Natural killer cell (primary cell): ENCODE data around the gene SLC25A44. TPM values are rescaled to one million over a fixed set of nuclear protein-coding genes. Genes with fewer than 3 reads are reported as not detected.

ENCODE experiments used
- ATAC-seq, 3 donors: fragments of 150-1000 bp in 2 of 3; fragments of 200-7000 bp in 1 of 3; cut with Tn5 transposase; 1 replicate in 1 of 3; 2 replicates in 2 of 3; pipeline ENCODE4 v1.10.0; 2021; ENCODE audit warnings: mild to moderate bottlenecking in 2 of 3, moderate library complexity in 2 of 3
- DNase-seq, 2 donors: peaks; one replicate each; pipeline versions ENCODE4 v3.0.0 to v3.0.0-alpha.2; 2013 to 2021; ENCODE audit warnings: mixed read lengths in 1 of 2
- H3K27ac ChIP-seq: one replicate; pipeline ENCODE4 v1.5.1; 2013; ENCODE audit warnings: mild to moderate bottlenecking, low read length
- H3K27me3 ChIP-seq: one replicate; pipeline ENCODE4 v1.6.1; 2013; ENCODE audit warnings: low read length; ENCODE audit not compliant: control insufficient read depth, insufficient read depth
- H3K36me3 ChIP-seq: one replicate; pipeline ENCODE4 v1.6.1; 2013; ENCODE audit warnings: low read length; ENCODE audit not compliant: control insufficient read depth, insufficient read depth
- H3K4me1 ChIP-seq: one replicate; pipeline ENCODE4 v1.6.1; 2013; ENCODE audit warnings: low read length; ENCODE audit not compliant: control insufficient read depth, insufficient read depth
- H3K4me3 ChIP-seq: one replicate; pipeline ENCODE4 v1.5.1; 2013; ENCODE audit warnings: low read length
- H3K9me3 ChIP-seq: one replicate; pipeline ENCODE4 v1.6.1; 2013; ENCODE audit warnings: low read length; ENCODE audit not compliant: control insufficient read depth, insufficient read depth
- H3K27ac Mint-ChIP-seq, 2 donors: one replicate each; pipeline ENCODE4 v1.8.0; 2022; ENCODE audit warnings: mild to moderate bottlenecking in 2 of 2, mixed read lengths in 2 of 2, moderate library complexity in 1 of 2
- H3K27me3 Mint-ChIP-seq, 2 donors: one replicate each; pipeline ENCODE4 v1.8.0; 2022; ENCODE audit warnings: low read depth in 2 of 2, mixed read lengths in 2 of 2
- H3K36me3 Mint-ChIP-seq: one replicate; pipeline ENCODE4 v1.8.0; 2022; ENCODE audit warnings: mixed read lengths
- H3K4me1 Mint-ChIP-seq, 2 donors: one replicate each; pipeline ENCODE4 v1.8.0; 2022; ENCODE audit warnings: mixed read lengths in 2 of 2
- H3K4me3 Mint-ChIP-seq: one replicate; pipeline ENCODE4 v1.8.0; 2022; ENCODE audit warnings: mild to moderate bottlenecking, moderate library complexity, mixed read lengths
- H3K9me3 Mint-ChIP-seq, 2 donors: one replicate each; pipeline ENCODE4 v1.8.0; 2022; ENCODE audit warnings: mixed read lengths in 2 of 2
- CTCF ChIP-seq: fragments of 200-600 bp; IDR thresholded peaks from one replicate; pipeline ENCODE4 v1.8.0; 2022; ENCODE audit warnings: antibody characterized with exemption
- WGBS: methylation state at CpG from one replicate; pipeline ENCODE4 v1.1.7; 2013; ENCODE audit warnings: missing lambda C conversion rate; ENCODE audit not compliant: insufficient coverage; 5-methylcytosine and 5-hydroxymethylcytosine counted together
- intact Hi-C: fragments of 100-400 bp; cut with micrococcal nuclease; formaldehyde crosslinking; loops from one replicate; pipeline ENCODE4 v1.14.2; 2022
- total RNA-seq, 4 donors: library from RNA; stranded (reverse); fragments of 120-200 nt in 1 of 4; gene quantifications; one replicate each; pipeline versions ENCODE4 v1.2.3 to v1.2.4, GENCODE V29; 2013 to 2022

The SLC25A44 gene
- total RNA-seq, 3 donors from 2014 or later (not counting 1 experiment from before 2014, with no cell fraction given) = 17.1 to 49.2 (median 22.0) TPM

- H3K4me1 Mint-ChIP-seq = peaks cover 7 to 15% of the 10 kb centered on the region in 2 donors
- WGBS = 62% methylated on average over 5 of the region's 5 CpGs
Observed at GRCh38 chr1:156152628-156153027, 41.3 kb upstream of the SLC25A44 start.

GRCh38 chr1:156153362-156153761, 40.5 kb upstream of the SLC25A44 start, which contains the start of gene SEMA4A:
Gene SEMA4A (plus strand): TSS chr1:156153585. CDS start chr1:156154579, 994 bp downstream.
- Histone ChIP-seq H3K36me3 (no peaks in the 10 kb centered on the region), H3K27ac (peak within 1 kb of the TSS; percentile 46), H3K27me3 (no peaks in the 10 kb centered on the region), H3K4me3 (peak within 1 kb of the TSS; percentile 24), H3K4me1 (peaks cover 79% of the 10 kb centered on the region), H3K9me3 (no peaks in the 10 kb centered on the region)
- 90% methylated on average over 9 of the region's 10 CpGs for WGBS
- intact Hi-C loops = no loop called here
- ATAC-seq = no peak
- peak within 1 kb of the TSS; percentile 47 for H3K4me3 Mint-ChIP-seq
- TF ChIP-seq CTCF = no peak
- no peaks in the 10 kb centered on the region for H3K9me3 Mint-ChIP-seq
- H3K27ac Mint-ChIP-seq = no peak within 1 kb of the TSS
- DNase-seq = no peak
- H3K36me3 Mint-ChIP-seq = no peaks in the 10 kb centered on the region
- peaks cover 0 to 7% of the 10 kb centered on the region in 2 donors for H3K27me3 Mint-ChIP-seq
- H3K4me1 Mint-ChIP-seq = peaks cover 5 to 13% of the 10 kb centered on the region in 2 donors

More at GRCh38 chr1:156152628-156153027, 41.3 kb upstream of the SLC25A44 start:
- H3K4me3 Mint-ChIP-seq = no peak overlapping the region
- Histone ChIP-seq H3K27me3 (no peaks in the 10 kb centered on the region), H3K36me3 (no peaks in the 10 kb centered on the region), H3K4me3 (no peak overlapping the region), H3K4me1 (peaks cover 80% of the 10 kb centered on the region), H3K27ac (no peak overlapping the region), H3K9me3 (no peaks in the 10 kb centered on the region)
- H3K27me3 Mint-ChIP-seq = peaks cover 0 to 4% of the 10 kb centered on the region in 2 donors
- no peak for DNase-seq
- no peak overlapping the region for H3K27ac Mint-ChIP-seq
- no peak for TF ChIP-seq CTCF
- no peaks in the 10 kb centered on the region for H3K36me3 Mint-ChIP-seq
- H3K9me3 Mint-ChIP-seq = no peaks in the 10 kb centered on the region
- intact Hi-C loops = no loop called here
- no peak for ATAC-seq

GRCh38 chr1:156154317-156154749, 39.6 kb upstream of the SLC25A44 start:
- ATAC-seq = peak; percentile 48 to 88 (median 50)
- H3K9me3 Mint-ChIP-seq = no peaks in the 10 kb centered on the region
- H3K4me1 Mint-ChIP-seq = peaks cover 5 to 11% of the 10 kb centered on the region in 2 donors
- H3K27ac Mint-ChIP-seq = no peak overlapping the region
- no peaks in the 10 kb centered on the region for H3K36me3 Mint-ChIP-seq
- Histone ChIP-seq H3K36me3 (no peaks in the 10 kb centered on the region), H3K4me1 (peaks cover 73% of the 10 kb centered on the region), H3K27ac (peak overlapping the region; percentile 46), H3K4me3 (peak overlapping the region; percentile 24), H3K9me3 (no peaks in the 10 kb centered on the region), H3K27me3 (no peaks in the 10 kb centered on the region)
- WGBS = 49% methylated on average over 10 of the region's 11 CpGs
- DNase-seq = peak in 1 of 2 donors; percentile 64
- intact Hi-C loops = no loop called here
- H3K27me3 Mint-ChIP-seq = peaks cover 0 to 7% of the 10 kb centered on the region in 2 donors
- TF ChIP-seq CTCF = no peak
- peak overlapping the region; percentile 47 for H3K4me3 Mint-ChIP-seq
